Fibroblast of skin of right biceps (primary cell): ENCODE measurements around the gene ASB15.

ENCODE experiments used
- DNase-seq: peaks from one replicate; pipeline ENCODE4 v3.0.0-alpha.2; 2013

The ASB15 gene

DNA sequence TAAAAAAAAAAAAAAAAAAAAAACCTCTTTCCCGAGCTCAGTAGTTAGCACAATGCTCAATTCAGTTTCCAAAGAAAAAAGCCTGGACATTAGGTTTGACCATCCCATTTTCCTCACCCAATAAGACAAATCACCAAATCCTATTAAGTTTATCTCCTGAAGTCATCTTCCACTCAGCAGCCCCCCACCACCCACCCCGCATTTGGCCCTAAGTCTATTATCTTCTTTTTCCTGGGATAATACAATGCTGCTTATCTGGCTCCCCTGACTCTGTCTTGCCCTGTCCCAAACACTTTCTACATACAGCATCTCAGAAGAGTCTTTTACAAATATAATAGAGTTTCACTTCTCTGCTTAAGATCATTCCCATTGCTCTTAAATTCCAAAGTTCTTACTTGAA is 36.3 kb downstream of the ASB15 start:
- no peak for DNase-seq

DNA sequence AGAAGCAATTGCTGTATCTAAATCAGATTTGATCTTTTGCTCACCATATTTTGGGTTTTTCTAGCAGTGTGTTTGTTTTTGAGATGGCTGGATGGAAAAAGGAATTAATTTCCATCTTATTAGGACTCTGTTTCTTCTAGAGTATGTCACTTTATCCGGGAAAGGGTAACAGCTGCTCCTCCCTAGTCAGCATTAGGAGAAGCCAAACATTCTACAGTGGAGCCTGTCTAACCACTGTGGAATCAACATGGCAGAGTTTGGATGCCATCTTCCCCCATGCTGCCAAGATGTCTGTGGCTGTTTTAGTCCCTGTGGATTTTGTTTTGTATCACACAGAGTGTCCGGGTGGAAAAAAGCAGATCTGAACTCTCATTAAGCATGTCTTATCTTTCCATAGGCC is 38.0 kb downstream of the ASB15 start:
- no peak for DNase-seq

DNA sequence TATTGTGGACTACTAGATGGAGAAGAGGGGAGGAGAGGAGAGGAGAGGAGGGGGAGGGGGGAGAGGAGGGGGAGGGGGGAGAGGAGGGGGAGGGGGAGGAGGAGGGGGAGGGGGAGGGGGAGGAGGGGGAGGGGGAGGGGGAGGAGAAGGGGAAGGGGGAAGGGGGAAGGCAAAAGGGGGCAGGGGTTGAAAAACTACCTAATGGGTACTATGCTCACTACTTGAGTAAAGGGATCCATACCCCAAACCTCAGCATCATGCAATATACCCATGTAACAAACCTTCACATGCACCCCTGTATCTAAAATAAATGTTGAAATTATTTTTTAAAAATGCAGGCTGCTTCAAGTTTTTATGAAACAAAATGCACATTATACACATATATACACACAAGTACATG is 39.0 kb downstream of the ASB15 start:
- DNase-seq: no peak

DNA sequence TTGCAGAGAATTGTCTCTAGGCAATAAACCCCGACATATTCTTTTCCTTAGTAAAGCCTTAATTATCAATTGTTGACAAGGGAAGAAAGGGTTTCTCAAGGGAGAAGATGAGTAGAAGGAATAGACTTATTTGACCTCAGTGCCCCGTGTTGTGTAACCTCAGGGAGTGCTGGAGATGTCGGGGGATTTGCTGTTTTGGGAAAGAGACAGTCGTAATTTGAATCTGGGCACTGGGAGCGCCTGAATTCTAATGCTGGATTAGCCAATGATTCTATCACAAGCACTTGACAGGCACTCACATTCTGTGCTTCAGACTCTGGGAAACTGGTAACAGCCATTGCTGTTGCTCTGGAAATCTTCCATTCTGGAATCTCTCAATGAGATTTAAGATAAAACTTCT is 40.3 kb downstream of the ASB15 start:
- no peak for DNase-seq

DNA sequence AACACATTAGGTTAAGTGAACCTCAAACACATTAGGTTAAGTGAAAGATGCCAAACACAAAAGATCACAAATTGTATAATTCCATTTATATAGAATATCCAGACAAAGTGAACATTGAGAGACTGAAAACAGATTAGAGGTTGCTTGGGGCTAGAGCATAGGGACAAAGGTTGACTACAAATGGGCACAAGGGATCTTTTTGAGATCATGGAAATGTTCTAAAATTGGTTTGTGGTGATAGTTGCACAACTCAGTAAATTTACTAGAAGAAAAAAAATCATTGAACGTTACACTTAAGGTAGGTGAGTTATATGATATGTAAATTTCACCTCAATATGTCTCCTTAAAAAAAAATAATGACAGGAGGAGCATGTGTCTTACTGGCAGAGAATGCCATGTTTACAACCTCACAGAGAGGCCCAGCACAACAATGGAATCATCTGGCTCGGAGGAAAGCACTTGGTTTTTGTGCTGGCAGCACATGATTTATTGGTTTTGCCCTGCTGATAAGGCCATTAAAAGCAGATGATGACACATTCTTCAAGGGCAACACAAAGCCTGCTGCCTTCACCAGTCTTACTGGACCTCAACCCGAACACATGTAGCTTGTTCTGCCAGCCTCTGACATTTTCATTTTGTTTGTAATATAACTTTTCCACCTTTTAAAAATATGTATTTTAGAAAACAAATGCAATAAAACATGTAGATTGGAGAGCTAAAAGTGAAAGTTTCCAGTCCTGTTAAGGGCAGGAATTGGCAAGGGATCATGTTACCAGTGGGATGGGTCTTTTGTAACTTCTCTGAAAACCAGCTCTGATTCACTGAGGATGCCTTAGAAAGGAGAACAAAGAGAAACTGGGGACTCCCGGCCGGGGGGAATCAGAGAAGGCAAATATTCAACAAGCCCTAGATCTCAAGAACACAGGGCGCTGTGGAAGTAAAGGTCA is 42.1 kb downstream of the ASB15 start:
- peak; percentile 42 for DNase-seq

DNA sequence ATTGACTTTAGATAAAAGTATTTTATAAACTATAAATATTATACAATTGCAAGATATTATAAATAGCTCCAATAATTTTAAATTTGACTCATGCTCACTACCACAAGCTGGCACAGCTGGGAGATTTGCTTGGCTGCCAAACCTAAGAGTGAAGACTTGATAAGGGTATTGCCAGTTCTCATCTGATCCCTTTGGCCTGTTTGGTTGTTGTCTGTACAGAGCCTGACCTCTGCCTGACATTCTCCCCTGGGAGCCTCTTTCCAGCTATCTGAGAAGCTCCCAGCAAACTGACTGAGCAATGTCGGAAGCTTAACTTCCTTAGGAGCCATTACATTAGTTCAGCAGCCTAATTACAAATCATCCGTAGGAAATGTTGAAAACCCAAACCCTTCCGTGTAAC is 43.9 kb downstream of the ASB15 start:
- DNase-seq: no peak

DNA sequence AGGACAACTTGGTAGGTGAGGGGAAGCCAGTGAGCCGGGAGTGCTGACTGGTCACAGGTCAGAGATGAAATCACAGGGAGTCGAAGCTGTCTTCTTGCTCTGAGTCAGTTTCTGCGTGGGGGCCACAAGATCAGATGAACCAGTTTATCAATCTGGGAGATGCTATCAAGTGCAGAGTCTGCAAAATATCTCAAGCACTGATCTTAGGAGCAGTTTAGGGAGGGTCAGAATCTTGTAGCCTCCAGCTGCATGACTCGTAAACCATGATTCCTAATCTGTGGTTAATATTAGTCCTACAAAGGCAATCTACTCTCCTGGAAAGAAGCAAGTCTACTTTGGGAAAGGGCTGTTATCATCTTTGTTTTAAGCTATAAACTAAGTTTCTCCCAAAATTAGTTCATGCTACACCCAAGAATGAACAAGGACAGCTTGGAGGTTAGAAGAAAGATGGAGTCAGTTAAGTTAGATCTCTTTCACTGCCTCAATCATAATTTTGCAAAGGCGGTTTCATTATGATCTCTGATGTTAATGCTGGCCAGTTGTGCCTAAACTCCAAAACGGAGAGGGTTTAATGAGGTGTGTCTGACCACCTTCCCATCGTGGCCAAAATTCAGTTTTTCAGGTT is 45.6 kb downstream of the ASB15 start:
- no peak for DNase-seq

DNA sequence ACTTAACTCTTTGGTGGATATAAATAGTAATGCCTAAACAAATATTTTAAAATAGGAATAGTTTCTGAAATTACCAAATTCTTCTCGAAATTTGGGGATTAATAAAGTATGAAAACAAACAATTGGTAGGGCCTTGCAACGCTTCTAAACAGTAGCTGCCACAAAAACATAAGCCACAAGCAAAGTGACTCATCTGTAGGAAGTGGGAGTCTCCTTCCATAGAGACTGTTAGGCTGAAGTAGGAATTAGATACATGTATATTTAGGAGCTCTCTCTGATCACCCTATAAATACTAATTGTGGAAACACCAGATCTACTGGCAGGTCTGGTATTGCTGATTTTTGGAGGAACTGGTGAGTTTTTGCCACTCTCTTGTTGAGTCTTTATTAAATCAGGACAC is 48.3 kb downstream of the ASB15 start:
- no peak for DNase-seq

DNA sequence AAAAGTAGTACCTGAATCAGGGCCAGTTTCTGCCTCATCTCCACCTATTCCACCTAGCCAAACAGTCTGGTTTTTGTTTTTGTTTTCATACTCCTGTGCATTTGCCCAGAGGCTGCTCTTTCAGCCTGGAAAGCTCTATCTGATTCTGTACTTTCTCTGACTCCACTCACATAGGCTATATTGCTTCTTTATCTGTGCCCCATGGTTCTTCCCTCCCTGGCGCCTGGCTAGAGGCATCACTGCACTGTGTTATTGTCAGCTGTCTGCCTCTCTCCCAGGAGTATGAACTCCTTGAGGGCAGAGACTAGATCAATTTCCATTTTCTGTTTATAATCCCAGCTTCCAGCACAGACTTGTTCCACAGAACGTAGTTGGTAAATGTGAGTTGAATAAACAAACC is 49.0 kb downstream of the ASB15 start:
- DNase-seq: no peak

DNA sequence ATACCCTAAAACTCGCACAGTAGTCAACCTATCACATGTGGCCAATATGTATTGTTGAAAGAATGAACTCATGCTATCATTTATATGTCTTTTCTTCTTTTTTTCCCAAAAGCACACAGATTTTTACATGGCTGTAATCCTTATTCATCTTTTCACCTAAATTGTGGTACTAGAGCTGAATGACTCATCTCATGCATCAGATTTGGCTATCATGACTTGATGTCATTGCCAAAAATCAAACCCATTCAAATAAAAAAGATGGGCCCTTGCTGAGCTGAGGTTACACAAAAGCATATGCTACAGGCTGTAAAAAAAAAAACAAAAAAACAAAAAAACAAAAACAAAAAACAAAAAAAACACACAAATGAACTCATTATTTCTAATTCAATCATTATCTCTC is 50.8 kb downstream of the ASB15 start:
- no peak for DNase-seq

DNA sequence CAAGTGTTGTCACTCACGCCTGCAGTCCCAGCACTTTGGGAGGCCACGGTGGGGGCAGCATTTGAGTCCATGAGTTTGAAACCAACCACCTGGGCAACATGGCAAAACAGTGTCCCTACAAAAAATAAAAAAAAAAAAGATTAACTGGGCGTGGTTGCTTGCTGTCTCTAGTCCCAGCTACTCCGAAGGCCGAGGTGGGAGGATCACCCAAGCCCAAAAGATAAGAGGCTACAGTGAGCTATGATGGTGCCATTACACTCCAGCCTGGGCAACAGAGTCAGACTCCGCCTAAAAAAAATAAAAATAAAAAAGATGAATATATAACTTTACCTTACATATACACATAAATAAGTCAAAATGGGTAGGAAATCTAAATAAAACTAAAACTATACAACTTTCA is 51.5 kb downstream of the ASB15 start:
- no peak for DNase-seq

DNA sequence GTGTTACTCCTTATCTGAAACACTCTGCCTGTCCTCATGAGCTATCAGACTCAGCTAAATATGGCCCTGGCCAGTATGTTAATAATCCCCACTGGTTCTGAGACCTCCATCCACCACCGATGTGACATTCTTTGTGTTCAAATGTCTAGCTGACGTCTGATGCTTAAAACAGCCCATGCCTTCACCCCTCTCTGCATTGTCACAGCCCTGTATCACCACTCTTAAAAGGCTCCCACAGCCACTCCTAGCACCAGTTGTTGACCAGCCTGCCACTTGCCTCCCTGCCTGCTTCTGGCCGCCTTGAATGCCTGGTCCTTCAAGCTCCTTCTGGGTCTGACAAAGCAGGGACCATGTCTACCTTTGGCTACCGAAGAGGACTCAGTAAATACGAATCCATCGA is 54.0 kb downstream of the ASB15 start, which contains the start of gene LMOD2:
Gene LMOD2, plus strand, starts transcription at position 253 of the 400 bp plus-strand sequence. Its CDS starts 98 bp downstream, at position 351.
- DNase-seq: no peak

DNA sequence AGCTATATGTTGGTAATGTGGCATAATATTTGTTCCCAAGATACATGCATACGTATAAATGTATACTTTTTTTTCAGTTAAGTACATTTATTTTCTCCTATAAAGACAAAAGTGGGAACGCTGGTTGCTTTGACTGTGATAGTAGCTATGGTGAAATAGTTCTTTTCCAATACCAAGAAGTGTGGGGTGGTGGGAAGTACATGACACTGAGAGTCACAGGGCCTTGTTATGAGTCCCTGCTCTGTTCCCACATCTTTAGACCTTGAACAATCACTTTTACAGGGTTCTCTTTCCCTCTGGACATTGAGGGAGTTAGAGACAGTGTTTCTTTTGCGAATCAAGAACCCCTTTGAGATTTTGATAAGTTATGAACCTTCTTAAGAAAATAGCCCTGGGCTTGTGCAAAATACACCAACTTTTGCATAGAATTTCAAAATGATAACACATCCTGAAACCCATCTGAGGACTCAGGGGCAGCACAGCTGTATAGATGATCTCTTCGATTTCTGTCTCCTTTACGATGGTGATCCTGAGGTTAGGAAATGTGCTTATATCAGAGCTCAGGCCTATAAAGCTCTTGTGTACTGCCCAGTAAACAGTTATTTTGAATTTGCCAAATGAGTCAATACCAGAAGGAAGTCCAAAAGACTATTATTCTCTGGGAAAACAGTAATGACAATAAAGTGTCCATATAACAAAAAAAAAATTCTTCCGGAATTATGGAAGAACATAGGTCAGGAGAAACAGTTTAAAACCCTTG is 55.1 kb downstream of the ASB15 start:
- no peak for DNase-seq

DNA sequence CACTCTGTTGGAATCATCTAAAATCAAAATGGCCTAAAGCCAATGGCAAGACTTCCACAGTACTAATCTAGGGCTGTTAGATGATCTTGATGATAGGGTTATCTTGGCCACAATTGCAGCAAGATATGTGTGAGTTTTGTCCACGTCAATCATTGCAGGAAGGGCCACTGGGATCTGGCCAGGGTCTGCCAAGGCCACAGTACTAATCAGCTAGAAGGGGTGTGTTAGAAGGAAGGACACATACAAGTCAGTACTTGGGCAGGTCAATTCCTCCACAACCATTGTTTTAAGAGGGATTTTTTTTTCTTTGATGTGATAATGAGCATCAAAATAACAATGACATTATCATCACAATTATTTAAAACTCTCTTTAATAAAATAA is 55.7 kb downstream of the ASB15 start:
- no peak for DNase-seq

DNA sequence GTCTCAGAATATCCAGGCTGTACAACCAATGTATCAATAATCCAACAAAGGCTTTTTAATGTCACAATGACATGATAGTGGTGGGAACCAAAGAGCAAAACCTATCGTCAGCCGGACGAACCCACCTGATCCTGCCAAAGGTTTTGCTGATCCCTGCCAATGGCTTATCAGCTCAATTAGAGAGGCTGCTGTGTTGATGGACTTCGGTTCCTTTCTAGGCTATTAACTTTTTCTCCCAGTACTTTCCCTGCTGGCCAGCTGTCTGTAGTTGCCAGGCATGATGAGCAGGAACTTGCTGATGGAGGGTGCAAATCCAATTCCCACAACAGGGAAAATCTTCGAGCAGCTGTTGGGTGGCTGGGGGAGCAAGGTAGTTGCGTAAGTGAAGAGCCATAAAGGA is 56.4 kb downstream of the ASB15 start:
- DNase-seq: no peak

DNA sequence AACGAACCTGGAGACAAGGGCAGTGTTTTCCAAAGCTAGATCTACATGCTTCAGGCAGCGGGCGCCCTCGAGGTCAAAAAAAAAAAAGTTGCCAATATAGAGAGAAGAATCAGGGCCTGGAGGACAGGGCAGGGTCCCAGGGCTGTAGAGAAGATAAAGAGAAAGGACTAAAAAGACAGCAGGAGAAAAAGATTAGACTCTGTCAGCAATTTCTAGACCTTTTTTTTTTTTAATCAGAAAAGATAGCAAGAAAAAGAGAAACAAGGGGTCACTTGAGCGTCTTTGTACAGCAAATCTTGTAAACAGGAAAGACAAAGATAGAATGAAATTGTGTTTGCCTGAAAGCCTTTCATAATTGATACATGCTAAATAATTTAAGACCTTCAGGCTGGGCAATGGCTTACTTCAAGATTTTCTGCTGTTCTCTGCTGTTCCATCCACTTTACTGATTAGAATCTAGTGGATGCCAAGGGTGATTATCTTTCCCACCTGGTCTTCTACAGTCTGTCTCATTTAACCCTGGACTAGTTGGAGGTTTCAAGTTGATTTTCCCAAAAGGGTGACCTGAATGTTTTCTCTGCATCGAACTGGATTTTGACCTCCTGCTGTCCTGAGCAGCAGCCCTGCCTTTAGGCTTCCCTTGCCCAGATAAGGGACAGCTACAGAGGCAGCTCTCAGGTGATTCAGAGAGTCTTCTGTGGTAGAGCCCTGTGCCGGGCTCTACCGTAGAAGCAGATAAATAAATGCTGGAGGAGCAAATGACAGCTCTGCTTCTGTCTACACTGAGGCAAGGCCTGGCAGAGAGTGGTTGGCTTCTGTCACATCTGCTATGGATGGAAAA is 59.1 kb downstream of the ASB15 start:
- DNase-seq: no peak

DNA sequence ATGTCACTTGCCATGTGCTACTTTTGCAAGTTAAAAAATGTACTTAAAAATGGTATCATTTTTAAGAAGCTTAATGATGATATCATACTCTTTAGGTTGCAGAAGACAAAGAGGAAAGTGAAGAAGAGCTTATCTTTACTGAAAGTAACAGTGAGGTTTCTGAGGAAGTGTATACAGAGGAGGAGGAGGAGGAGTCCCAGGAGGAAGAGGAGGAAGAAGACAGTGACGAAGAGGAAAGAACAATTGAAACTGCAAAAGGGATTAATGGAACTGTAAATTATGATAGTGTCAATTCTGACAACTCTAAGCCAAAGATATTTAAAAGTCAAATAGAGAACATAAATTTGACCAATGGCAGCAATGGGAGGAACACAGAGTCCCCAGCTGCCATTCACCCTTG is 60.1 kb downstream of the ASB15 start:
- no peak for DNase-seq

DNA sequence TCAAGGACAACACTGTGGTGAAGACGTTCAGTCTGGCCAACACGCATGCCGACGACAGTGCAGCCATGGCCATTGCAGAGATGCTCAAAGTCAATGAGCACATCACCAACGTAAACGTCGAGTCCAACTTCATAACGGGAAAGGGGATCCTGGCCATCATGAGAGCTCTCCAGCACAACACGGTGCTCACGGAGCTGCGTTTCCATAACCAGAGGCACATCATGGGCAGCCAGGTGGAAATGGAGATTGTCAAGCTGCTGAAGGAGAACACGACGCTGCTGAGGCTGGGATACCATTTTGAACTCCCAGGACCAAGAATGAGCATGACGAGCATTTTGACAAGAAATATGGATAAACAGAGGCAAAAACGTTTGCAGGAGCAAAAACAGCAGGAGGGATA is 60.7 kb downstream of the ASB15 start:
- no peak for DNase-seq

DNA sequence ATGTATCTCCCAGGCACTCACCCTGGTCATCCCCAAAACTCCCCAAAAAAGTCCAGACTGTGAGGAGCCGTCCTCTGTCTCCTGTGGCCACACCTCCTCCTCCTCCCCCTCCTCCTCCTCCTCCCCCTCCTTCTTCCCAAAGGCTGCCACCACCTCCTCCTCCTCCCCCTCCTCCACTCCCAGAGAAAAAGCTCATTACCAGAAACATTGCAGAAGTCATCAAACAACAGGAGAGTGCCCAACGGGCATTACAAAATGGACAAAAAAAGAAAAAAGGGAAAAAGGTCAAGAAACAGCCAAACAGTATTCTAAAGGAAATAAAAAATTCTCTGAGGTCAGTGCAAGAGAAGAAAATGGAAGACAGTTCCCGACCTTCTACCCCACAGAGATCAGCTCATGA is 61.1 kb downstream of the ASB15 start:
- no peak for DNase-seq

DNA sequence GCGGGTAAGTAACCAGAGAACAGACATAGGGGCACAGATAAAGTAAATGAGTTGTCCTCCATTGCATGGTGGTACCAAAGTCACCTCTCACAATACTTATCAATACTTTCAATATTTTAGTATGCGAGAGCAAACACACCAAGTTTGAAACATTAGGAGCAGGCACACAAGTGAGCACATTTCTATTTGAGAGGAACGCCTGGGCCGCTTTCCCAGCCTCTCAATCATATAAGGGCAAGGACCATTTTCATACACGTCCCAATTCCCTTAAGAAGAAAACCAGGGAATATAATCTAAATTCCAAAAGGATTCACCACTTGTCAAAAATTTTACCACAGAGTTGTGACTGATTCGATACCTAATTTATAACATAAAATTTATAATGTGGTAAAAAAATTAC is 61.6 kb downstream of the ASB15 start:
- no peak for DNase-seq

DNA sequence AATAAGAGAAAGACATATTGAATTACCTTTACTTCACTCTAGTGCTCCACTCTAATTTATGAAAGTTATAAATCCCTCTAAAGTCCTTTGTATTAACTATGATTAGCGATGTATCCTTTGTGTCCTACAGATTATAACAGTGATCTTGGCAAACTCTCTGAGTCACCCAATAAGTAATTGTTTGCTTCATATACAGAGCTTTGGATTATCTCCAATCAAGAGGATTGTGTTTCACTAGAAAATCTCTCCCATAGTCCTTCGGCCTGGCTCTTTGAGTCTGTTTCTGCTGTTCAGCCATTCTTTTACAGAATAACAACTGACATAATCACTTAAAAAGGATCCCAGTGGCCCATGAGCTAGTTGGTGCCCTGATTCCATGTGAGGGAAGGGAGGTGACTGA is 63.5 kb downstream of the ASB15 start:
- no peak for DNase-seq

DNA sequence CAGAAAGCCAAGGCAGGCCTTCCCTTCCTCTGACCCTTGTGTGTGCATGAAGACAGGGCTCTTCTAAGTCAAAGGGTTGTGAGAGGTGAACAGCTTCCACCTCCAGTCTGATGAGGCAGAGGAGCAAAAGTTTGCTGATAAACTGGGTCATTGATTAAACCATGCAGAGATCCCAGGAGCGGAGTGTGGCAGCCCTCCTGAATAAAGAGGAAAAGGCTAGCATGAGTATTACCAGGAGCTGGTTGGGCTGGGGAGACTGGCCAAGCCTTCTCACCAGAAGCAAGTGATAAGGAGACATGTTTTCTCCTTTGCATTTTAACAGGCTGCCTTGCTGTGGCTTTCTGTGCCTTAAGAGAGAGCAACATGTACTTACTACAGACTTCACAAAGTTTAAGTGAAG is 64.3 kb downstream of the ASB15 start:
- DNase-seq: no peak

DNA sequence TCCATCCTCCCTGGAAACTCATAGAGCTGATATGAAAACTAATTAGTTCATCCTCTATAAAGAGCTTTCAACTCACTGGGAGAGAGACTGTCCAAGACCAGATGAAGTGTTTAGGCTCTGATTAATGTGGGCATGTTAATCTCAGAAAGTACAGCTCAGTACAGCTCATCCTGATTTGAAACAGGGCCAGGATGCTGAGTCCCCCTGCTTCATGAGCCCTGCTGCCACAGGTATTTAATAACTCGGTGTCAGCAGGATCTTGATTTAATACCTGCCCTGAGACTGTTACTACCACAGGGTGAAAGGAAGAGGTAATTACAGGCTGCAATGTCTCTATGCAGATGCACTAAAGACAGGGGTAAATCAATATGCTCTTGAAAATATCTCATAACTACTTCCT is 64.9 kb downstream of the ASB15 start:
- no peak for DNase-seq
